GM23338 (cell line): Measurements from ENCODE around the gene RHEX.

Source experiments
- EZH2phosphoT487 ChIP-seq: fragments of 200-600 bp; sonication (generic); IDR thresholded peaks from one replicate; pipeline ENCODE4 v1.8.1; 2018; ENCODE audit warnings: antibody characterized with exemption; ENCODE audit not compliant: unreplicated experiment
- POLR2AphosphoS5 ChIP-seq: IDR thresholded peaks from 2 replicates; pipeline ENCODE4 v1.6.1; 2016; ENCODE audit warnings: antibody characterized with exemption, low read depth
- TF ChIP-seq, protein P1 (sequence below), 2 experiments: fragments of 200-600 bp in 1 of 2; sonication (generic) in 1 of 2; conservative IDR thresholded peaks; 2 replicates each; pipeline versions ENCODE4 v1.5.1 to v1.6.1; 2016 to 2017; ENCODE audit warnings: antibody characterized with exemption in 2 of 2, low read depth in 2 of 2, mild to moderate bottlenecking in 2 of 2, moderate library complexity in 1 of 2

GRCh38 chr1:206116873-206117150, 63.8 kb downstream of the RHEX start:
- TF ChIP-seq, protein P1, sequence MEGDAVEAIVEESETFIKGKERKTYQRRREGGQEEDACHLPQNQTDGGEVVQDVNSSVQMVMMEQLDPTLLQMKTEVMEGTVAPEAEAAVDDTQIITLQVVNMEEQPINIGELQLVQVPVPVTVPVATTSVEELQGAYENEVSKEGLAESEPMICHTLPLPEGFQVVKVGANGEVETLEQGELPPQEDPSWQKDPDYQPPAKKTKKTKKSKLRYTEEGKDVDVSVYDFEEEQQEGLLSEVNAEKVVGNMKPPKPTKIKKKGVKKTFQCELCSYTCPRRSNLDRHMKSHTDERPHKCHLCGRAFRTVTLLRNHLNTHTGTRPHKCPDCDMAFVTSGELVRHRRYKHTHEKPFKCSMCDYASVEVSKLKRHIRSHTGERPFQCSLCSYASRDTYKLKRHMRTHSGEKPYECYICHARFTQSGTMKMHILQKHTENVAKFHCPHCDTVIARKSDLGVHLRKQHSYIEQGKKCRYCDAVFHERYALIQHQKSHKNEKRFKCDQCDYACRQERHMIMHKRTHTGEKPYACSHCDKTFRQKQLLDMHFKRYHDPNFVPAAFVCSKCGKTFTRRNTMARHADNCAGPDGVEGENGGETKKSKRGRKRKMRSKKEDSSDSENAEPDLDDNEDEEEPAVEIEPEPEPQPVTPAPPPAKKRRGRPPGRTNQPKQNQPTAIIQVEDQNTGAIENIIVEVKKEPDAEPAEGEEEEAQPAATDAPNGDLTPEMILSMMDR (conservative IDR thresholded peaks at IDR 0.05; ENCODE audit: low read depth in 2 of 2) = no peak
- TF ChIP-seq POLR2AphosphoS5 = no peak
- TF ChIP-seq EZH2phosphoT487 = no peak
